SK-N-SH (cell line): ENCODE measurements around the gene RNF223. TPM values are rescaled to one million over a fixed set of nuclear protein-coding genes. Genes with fewer than 3 reads are reported as not detected.

Experiments used
- CTCF ChIA-PET: fragments of 300-600, 350-600 bp; formaldehyde crosslinking; extraction: SDS; loops from one replicate; lab custom pipeline; 2021; lab: Yijun Ruan, JAX
- POLR2A ChIA-PET: fragments of 350-600 bp; sonication (Branson Sonifier 250); formaldehyde crosslinking; extraction: SDS; loops from one replicate; lab custom pipeline; 2020; ENCODE audit warnings: antibody characterized with exemption, inconsistent platforms; lab: Yijun Ruan, JAX
- DNase-seq: peaks from one replicate; pipeline ENCODE4 v3.0.0; 2012
- H2AFZ ChIP-seq: fragments of 200-600 bp; sonication (generic); 2 replicates; pipeline ENCODE4 v1.8.1; 2016; ENCODE audit warnings: antibody characterized with exemption, mild to moderate bottlenecking, low read depth
- H3F3A ChIP-seq: fragments of 200-600 bp; sonication (generic); replicated peaks from 2 replicates; pipeline ENCODE3; 2016; ENCODE audit warnings: antibody characterized with exemption, mild to moderate bottlenecking; ENCODE audit not compliant: insufficient read depth
- H3K27ac ChIP-seq, 2 experiments: fragments of 200-500 bp in 1 of 2; fragments of 200-600 bp in 1 of 2; sonication (Bioruptor generic) in 1 of 2; sonication (generic), shearing (Covaris generic) in 1 of 2; 2 replicates each; pipeline versions ENCODE4 v1.5.1 to v1.6.1; 2014 to 2016; ENCODE audit warnings: low read depth in 2 of 2, inconsistent platforms in 1 of 2, low read length in 1 of 2, mild to moderate bottlenecking in 1 of 2, mixed read lengths in 1 of 2
- H3K27me3 ChIP-seq: fragments of 200-600 bp; sonication (generic), shearing (Covaris generic); 2 replicates; pipeline ENCODE4 v1.6.1; 2016; ENCODE audit warnings: mixed run types; ENCODE audit not compliant: insufficient read depth
- H3K36me3 ChIP-seq, 2 experiments: fragments of 200-500 bp in 1 of 2; fragments of 200-600 bp in 1 of 2; sonication (Bioruptor generic) in 1 of 2; sonication (generic) in 1 of 2; replicated peaks in 1 of 2; 2 replicates each; pipeline versions ENCODE3 to v1.5.1; 2014 to 2016; ENCODE audit warnings: low read length in 1 of 2, mild to moderate bottlenecking in 1 of 2; ENCODE audit not compliant: insufficient read depth in 2 of 2, control insufficient read depth in 1 of 2
- H3K4me1 ChIP-seq, 2 experiments: fragments of 200-500 bp in 1 of 2; fragments of 200-600 bp in 1 of 2; sonication (Bioruptor generic) in 1 of 2; sonication (generic), shearing (Covaris generic) in 1 of 2; 2 replicates each; pipeline versions ENCODE4 v1.5.1 to v1.6.1; 2014 to 2016; ENCODE audit warnings: low read depth in 1 of 2, low read length in 1 of 2, mixed run types in 1 of 2; ENCODE audit not compliant: insufficient read depth in 2 of 2, control insufficient read depth in 1 of 2
- H3K4me2 ChIP-seq: fragments of 200-600 bp; sonication (generic), shearing (Covaris generic); 2 replicates; pipeline ENCODE4 v1.6.1; 2017; ENCODE audit warnings: mixed run types
- H3K4me3 ChIP-seq, 2 experiments: fragments of 200-500 bp in 1 of 2; fragments of 200-600 bp in 1 of 2; sonication (Bioruptor generic) in 1 of 2; sonication (generic), shearing (Covaris generic) in 1 of 2; 2 replicates each; pipeline versions ENCODE4 v1.5.1 to v1.8.1; 2014 to 2016; ENCODE audit warnings: low read depth in 2 of 2, inconsistent platforms in 1 of 2, low read length in 1 of 2, mild to moderate bottlenecking in 1 of 2, mixed read lengths in 1 of 2, moderate library complexity in 1 of 2
- H3K79me2 ChIP-seq: fragments of 200-600 bp; sonication (generic); 2 replicates; pipeline ENCODE4 v1.8.1; 2017; ENCODE audit warnings: mild to moderate bottlenecking; ENCODE audit not compliant: insufficient read depth
- H3K9ac ChIP-seq: fragments of 200-600 bp; sonication (generic); 2 replicates; pipeline ENCODE4 v1.6.1; 2017; ENCODE audit warnings: mixed run types
- H3K9me2 ChIP-seq: fragments of 200-600 bp; sonication (generic); 2 replicates; pipeline ENCODE4 v1.6.1; 2017; ENCODE audit warnings: mixed run types
- H3K9me3 ChIP-seq: fragments of 200-600 bp; sonication (generic); 2 replicates; pipeline ENCODE4 v1.6.1; 2017; ENCODE audit warnings: mixed run types, mild to moderate bottlenecking, moderate library complexity
- H4K20me1 ChIP-seq: fragments of 200-600 bp; sonication (generic); 2 replicates; pipeline ENCODE4 v1.6.1; 2017; ENCODE audit warnings: mild to moderate bottlenecking, mixed run types; ENCODE audit not compliant: insufficient read depth
- CHD2 ChIP-seq: fragments of 150-350 bp; IDR thresholded peaks from 2 replicates; pipeline ENCODE4 v1.6.1; 2018; ENCODE audit warnings: low read length; ENCODE audit not compliant: partially characterized antibody
- ELF1 ChIP-seq: IDR thresholded peaks from 2 replicates; pipeline ENCODE4 v1.4.0; 2012
- FOXM1 ChIP-seq: IDR thresholded peaks from 2 replicates; pipeline ENCODE4 v1.4.0; 2012; ENCODE audit warnings: low read depth, mild to moderate bottlenecking
- GABPA ChIP-seq: IDR thresholded peaks from 2 replicates; pipeline ENCODE4 v1.4.0; 2012; ENCODE audit warnings: low read depth, mild to moderate bottlenecking
- GATA2 ChIP-seq: sonication (generic); formaldehyde crosslinking; IDR thresholded peaks from 2 replicates; pipeline ENCODE4 v1.5.0; 2020; ENCODE audit warnings: mild to moderate bottlenecking, missing genetic modification reagents
- MEF2A ChIP-seq: IDR thresholded peaks from 2 replicates; pipeline ENCODE4 v1.4.0; 2012; ENCODE audit warnings: low read depth, borderline replicate concordance
- MXI1 ChIP-seq: IDR thresholded peaks from 2 replicates; pipeline ENCODE4 v1.6.1; 2012; ENCODE audit warnings: mild to moderate bottlenecking, low read depth, low read length, improper control_type of control experiment
- NFIC ChIP-seq: IDR thresholded peaks from 2 replicates; pipeline ENCODE4 v1.4.0; 2012; ENCODE audit warnings: borderline replicate concordance
- NRF1 ChIP-seq: IDR thresholded peaks from 2 replicates; pipeline ENCODE4 v1.6.1; 2012; ENCODE audit warnings: low read depth, mild to moderate bottlenecking, low read length
- POLR2AphosphoS5 ChIP-seq: IDR thresholded peaks from 2 replicates; pipeline ENCODE4 v1.6.1; 2012; ENCODE audit warnings: low read depth, low read length
- SIN3A ChIP-seq: IDR thresholded peaks from 2 replicates; pipeline ENCODE4 v1.6.1; 2012; ENCODE audit warnings: low read depth, mild to moderate bottlenecking, low read length, moderate library complexity, borderline replicate concordance
- WGBS: methylation state at CpG from one replicate; pipeline ENCODE4 v1.1.6; 2017; ENCODE audit warnings: low lambda C conversion rate; 5-methylcytosine and 5-hydroxymethylcytosine counted together
- polyA plus RNA-seq, 3 experiments: library from polyadenylated mRNA; depleted of rRNA; stranded (reverse); fragments of >200 nt; gene quantifications; 2 replicates each; pipeline ENCODE4 v1.2.3, GENCODE V29; 2012
- TF ChIP-seq, protein P1 (sequence below): IDR thresholded peaks from 2 replicates; pipeline ENCODE4; 2012
- TF ChIP-seq, protein P2 (sequence below): fragments of 150-350 bp; IDR thresholded peaks from 2 replicates; pipeline ENCODE4 v1.6.1; 2016; ENCODE audit warnings: mild to moderate bottlenecking, low read depth, low read length
- TF ChIP-seq, protein P3 (sequence below): fragments of 200-600 bp; sonication (generic); IDR thresholded peaks from 2 replicates; pipeline ENCODE4 v1.6.1; 2017; ENCODE audit warnings: antibody characterized with exemption, mild to moderate bottlenecking, moderate library complexity
- TF ChIP-seq, protein P4 (sequence below): IDR thresholded peaks from 2 replicates; pipeline ENCODE4 v1.4.0; 2012; ENCODE audit warnings: low read depth
- TF ChIP-seq, protein P5 (sequence below): IDR thresholded peaks from 2 replicates; pipeline ENCODE4 v1.6.1; 2012; ENCODE audit warnings: mild to moderate bottlenecking, low read depth, low read length, moderate library complexity

Gene RNF223
- polyA plus RNA-seq, 1 of the 3 experiments (the other 2 are of a cell fraction): not detected

DNA sequence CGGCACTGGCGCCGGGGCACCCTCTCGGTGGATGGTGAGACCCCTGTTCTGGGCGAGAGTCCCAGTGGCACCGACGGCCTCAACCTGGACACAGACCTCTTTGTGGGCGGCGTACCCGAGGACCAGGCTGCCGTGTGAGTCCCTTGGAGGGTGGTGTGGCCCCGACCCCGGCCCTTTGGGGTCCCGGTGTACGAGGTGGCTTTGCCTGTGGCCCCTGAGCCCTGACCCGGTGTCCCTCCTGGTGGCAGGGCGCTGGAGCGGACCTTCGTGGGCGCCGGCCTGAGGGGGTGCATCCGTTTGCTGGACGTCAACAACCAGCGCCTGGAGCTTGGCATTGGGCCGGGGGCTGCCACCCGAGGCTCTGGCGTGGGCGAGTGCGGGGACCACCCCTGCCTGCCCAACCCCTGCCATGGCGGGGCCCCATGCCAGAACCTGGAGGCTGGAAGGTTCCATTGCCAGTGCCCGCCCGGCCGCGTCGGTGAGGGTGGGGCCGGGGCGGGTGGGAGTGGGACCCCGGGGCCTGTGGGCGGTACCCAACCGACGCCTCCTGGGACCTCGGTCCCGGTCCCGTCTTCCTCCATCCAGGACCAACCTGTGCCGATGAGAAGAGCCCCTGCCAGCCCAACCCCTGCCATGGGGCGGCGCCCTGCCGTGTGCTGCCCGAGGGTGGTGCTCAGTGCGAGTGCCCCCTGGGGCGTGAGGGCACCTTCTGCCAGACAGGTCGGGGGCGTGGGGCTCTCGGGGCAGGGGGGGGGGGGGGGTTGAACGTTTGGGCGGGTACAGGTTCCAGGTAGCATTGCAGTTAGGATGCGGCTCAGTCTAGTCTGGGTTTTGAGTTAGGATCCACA is 24.6 kb downstream of the RNF223 start:
- H3K4me2 ChIP-seq: no peak overlapping the region
- TF ChIP-seq, protein P1, sequence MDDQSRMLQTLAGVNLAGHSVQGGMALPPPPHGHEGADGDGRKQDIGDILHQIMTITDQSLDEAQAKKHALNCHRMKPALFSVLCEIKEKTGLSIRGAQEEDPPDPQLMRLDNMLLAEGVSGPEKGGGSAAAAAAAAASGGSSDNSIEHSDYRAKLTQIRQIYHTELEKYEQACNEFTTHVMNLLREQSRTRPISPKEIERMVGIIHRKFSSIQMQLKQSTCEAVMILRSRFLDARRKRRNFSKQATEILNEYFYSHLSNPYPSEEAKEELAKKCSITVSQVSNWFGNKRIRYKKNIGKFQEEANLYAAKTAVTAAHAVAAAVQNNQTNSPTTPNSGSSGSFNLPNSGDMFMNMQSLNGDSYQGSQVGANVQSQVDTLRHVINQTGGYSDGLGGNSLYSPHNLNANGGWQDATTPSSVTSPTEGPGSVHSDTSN: no peak
- TF ChIP-seq, protein P2, sequence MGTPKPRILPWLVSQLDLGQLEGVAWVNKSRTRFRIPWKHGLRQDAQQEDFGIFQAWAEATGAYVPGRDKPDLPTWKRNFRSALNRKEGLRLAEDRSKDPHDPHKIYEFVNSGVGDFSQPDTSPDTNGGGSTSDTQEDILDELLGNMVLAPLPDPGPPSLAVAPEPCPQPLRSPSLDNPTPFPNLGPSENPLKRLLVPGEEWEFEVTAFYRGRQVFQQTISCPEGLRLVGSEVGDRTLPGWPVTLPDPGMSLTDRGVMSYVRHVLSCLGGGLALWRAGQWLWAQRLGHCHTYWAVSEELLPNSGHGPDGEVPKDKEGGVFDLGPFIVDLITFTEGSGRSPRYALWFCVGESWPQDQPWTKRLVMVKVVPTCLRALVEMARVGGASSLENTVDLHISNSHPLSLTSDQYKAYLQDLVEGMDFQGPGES: no peak
- TF ChIP-seq, protein P3, sequence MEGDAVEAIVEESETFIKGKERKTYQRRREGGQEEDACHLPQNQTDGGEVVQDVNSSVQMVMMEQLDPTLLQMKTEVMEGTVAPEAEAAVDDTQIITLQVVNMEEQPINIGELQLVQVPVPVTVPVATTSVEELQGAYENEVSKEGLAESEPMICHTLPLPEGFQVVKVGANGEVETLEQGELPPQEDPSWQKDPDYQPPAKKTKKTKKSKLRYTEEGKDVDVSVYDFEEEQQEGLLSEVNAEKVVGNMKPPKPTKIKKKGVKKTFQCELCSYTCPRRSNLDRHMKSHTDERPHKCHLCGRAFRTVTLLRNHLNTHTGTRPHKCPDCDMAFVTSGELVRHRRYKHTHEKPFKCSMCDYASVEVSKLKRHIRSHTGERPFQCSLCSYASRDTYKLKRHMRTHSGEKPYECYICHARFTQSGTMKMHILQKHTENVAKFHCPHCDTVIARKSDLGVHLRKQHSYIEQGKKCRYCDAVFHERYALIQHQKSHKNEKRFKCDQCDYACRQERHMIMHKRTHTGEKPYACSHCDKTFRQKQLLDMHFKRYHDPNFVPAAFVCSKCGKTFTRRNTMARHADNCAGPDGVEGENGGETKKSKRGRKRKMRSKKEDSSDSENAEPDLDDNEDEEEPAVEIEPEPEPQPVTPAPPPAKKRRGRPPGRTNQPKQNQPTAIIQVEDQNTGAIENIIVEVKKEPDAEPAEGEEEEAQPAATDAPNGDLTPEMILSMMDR: no peak
- TF ChIP-seq GABPA (no peak), ELF1 (no peak), GATA2 (CRISPR knock-in tag) (no peak), SIN3A (no peak), CHD2 (no peak), NFIC (no peak), FOXM1 (no peak), POLR2AphosphoS5 (no peak), MEF2A (no peak), MXI1 (no peak), NRF1 (no peak)
- TF ChIP-seq, protein P4, sequence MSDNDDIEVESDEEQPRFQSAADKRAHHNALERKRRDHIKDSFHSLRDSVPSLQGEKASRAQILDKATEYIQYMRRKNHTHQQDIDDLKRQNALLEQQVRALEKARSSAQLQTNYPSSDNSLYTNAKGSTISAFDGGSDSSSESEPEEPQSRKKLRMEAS: no peak
- TF ChIP-seq, protein P5, sequence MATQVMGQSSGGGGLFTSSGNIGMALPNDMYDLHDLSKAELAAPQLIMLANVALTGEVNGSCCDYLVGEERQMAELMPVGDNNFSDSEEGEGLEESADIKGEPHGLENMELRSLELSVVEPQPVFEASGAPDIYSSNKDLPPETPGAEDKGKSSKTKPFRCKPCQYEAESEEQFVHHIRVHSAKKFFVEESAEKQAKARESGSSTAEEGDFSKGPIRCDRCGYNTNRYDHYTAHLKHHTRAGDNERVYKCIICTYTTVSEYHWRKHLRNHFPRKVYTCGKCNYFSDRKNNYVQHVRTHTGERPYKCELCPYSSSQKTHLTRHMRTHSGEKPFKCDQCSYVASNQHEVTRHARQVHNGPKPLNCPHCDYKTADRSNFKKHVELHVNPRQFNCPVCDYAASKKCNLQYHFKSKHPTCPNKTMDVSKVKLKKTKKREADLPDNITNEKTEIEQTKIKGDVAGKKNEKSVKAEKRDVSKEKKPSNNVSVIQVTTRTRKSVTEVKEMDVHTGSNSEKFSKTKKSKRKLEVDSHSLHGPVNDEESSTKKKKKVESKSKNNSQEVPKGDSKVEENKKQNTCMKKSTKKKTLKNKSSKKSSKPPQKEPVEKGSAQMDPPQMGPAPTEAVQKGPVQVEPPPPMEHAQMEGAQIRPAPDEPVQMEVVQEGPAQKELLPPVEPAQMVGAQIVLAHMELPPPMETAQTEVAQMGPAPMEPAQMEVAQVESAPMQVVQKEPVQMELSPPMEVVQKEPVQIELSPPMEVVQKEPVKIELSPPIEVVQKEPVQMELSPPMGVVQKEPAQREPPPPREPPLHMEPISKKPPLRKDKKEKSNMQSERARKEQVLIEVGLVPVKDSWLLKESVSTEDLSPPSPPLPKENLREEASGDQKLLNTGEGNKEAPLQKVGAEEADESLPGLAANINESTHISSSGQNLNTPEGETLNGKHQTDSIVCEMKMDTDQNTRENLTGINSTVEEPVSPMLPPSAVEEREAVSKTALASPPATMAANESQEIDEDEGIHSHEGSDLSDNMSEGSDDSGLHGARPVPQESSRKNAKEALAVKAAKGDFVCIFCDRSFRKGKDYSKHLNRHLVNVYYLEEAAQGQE: no peak
- no peak overlapping the region for H3K4me3 ChIP-seq
- H3K79me2 ChIP-seq: no peaks in the 10 kb centered on the region
- peaks cover 0 to 24% of the 10 kb centered on the region in 2 experiments for H3K36me3 ChIP-seq
- DNase-seq: no peak
- ChIA-PET CTCF (interaction anchor here (1.1 to 1.8 kb wide), 3 partner anchors 12 to 47 kb away, joined by 3 to 5 read pairs (median 3); no protein-coding TSS in a partner anchor), POLR2A (no interaction called here)
- H3K27me3 ChIP-seq: no peaks in the 10 kb centered on the region
- no peaks in the 10 kb centered on the region for H3K9me3 ChIP-seq
- H3K9ac ChIP-seq: no peak overlapping the region
- no peaks in the 10 kb centered on the region for H3K9me2 ChIP-seq
- no peaks in the 10 kb centered on the region for H4K20me1 ChIP-seq
- H3K4me1 ChIP-seq: no peaks in the 10 kb centered on the region
- H3K27ac ChIP-seq: no peak overlapping the region
- no peaks in the 10 kb centered on the region for H3F3A ChIP-seq
- H2AFZ ChIP-seq: no peak overlapping the region
- WGBS: 84% methylated on average over 9 of the region's 57 CpGs
